Measurements from ENCODE around the gene ASTN2. TPM values are rescaled to one million over a fixed set of nuclear protein-coding genes. Genes with fewer than 3 reads are reported as not detected.

Gene ASTN2
- polyA plus RNA-seq, 2 of the 4 experiments (the other 2 are of a cell fraction): 5.8 to 11.6 TPM

GRCh38 chr9:116939161-116939560 lies 475.7 kb downstream of the ASTN2 start (continued):
- TF ChIP-seq REST (IDR thresholded peaks at IDR 0.05) (no peak), E2F6 (IDR thresholded peaks at IDR 0.05; ENCODE audit: borderline replicate concordance, low read depth) (no peak), ZNF302 (CRISPR knock-in tag; IDR thresholded peaks at IDR 0.05) (no peak), CHD2 (IDR thresholded peaks at IDR 0.05; ENCODE audit: low read length, partially characterized antibody) (no peak), CBX8 (IDR thresholded peaks at IDR 0.05) (no peak)
- TF ChIP-seq, protein P1, sequence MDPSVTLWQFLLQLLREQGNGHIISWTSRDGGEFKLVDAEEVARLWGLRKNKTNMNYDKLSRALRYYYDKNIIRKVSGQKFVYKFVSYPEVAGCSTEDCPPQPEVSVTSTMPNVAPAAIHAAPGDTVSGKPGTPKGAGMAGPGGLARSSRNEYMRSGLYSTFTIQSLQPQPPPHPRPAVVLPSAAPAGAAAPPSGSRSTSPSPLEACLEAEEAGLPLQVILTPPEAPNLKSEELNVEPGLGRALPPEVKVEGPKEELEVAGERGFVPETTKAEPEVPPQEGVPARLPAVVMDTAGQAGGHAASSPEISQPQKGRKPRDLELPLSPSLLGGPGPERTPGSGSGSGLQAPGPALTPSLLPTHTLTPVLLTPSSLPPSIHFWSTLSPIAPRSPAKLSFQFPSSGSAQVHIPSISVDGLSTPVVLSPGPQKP (IDR thresholded peaks at IDR 0.05; ENCODE audit: low read depth, low read length): no peak

- DNase-seq (ENCODE audit: low read depth in 1 of 2, low spot score in 1 of 2) (no peak), ATAC-seq (no peak), FAIRE-seq (no peak)
- Histone ChIP-seq H3K9me3 (no peaks in the 10 kb centered on the region), H3K4me2 (no peak overlapping the region), H3K4me1 (no peaks in the 10 kb centered on the region), H3K4me3 (no peak overlapping the region), H3K27ac (no peak overlapping the region)
- POLR2A ChIA-PET: no interaction called here
- TF ChIP-seq KDM5A (IDR thresholded peaks at IDR 0.05) (no peak), CHD2 (IDR thresholded peaks at IDR 0.05; ENCODE audit: low read length, partially characterized antibody) (no peak), E2F6 (IDR thresholded peaks at IDR 0.05; ENCODE audit: borderline replicate concordance, low read depth) (no peak), JUNB (IDR thresholded peaks at IDR 0.05) (no peak), MAZ (IDR thresholded peaks at IDR 0.05; ENCODE audit: borderline replicate concordance, low read depth, low read length) (no peak), MAFK (IDR thresholded peaks at IDR 0.05; ENCODE audit: partially characterized antibody) (no peak)
- CTCF ChIA-PET: no interaction called here
Observed at GRCh38 chr9:116937361-116937760, 477.5 kb downstream of the ASTN2 start.

GRCh38 chr9:116935149-116935897 lies 479.5 kb downstream of the ASTN2 start:
- ATAC-seq: no peak

More at GRCh38 chr9:116935149-116935897, 479.5 kb downstream of the ASTN2 start:
- TF ChIP-seq USF2 (IDR thresholded peaks at IDR 0.05) (no peak), HMGXB4 (CRISPR knock-in tag; IDR thresholded peaks at IDR 0.05; ENCODE audit: borderline replicate concordance) (no peak), JUNB (IDR thresholded peaks at IDR 0.05) (no peak), ZNF302 (CRISPR knock-in tag; IDR thresholded peaks at IDR 0.05) (no peak)
- POLR2A ChIA-PET: no interaction called here
- H3K27ac ChIP-seq: no peak overlapping the region
- 24% methylated on average over 5 of the region's 5 CpGs for WGBS (ENCODE audit: missing lambda C conversion rate)
- DNase-seq (ENCODE audit: low read depth in 1 of 2, low spot score in 1 of 2) (no peak), FAIRE-seq (peak; percentile 7)
- no peak overlapping the region for H3K4me2 ChIP-seq
- no peak overlapping the region for H3K4me3 ChIP-seq
- no peaks in the 10 kb centered on the region for H3K9me3 ChIP-seq
- no peaks in the 10 kb centered on the region for H3K4me1 ChIP-seq
- CTCF ChIA-PET: no interaction called here
